HG03342 (cell line): Measurements from ENCODE around the gene ADAMTS14.

Source experiments
- ATAC-seq: cut with Tn5 transposase; IDR thresholded peaks from one replicate; pipeline ENCODE4 v1.9.1; 2021; ENCODE audit warnings: mild to moderate bottlenecking, moderate library complexity; ENCODE audit not compliant: unreplicated experiment

Gene ADAMTS14

DNA sequence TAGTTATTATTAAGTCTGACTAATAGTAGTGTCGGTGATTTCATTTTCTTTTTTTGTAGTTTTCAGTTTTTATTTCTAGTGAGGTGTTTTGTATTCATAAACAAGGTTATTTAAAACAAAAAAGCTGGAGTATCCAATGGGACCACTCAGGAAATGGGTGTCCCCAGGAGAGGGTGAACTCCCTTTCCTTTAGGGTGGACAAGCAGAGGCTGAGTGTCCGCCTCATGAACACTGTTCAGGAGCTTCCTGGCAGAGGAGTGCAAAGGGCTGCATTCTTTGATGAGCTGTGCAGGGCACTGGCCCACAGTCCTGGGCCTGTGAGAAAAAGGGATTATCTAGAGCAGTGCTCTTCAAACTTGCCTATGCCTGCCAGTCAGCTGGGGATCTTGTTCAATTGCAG is 56.0 kb downstream of the ADAMTS14 start:
- ATAC-seq: no peak

- ATAC-seq: no peak
Observed at GRCh38 chr10:70729763-70730357, 57.6 kb downstream of the ADAMTS14 start.

DNA sequence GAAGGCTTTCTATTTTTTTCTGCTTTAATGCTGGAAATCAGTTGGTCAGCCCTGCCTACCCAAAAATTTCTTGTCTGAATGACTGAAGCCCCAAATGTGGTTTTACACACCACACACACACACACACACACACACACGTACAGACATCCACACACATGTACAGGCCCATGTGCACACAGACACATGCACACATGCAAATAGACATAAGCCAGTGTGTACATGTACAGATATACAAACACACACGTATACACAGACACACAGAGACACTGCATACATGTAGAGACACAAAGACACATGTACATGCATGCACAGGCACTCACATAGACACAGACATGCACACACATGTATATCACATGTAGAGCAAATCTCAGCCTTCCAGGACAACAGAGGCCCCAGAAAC is 58.6 kb downstream of the ADAMTS14 start:
- ATAC-seq: no peak

GRCh38 chr10:70732569-70732968 is 60.3 kb downstream of the ADAMTS14 start:
- ATAC-seq: no peak

GRCh38 chr10:70733051-70733450 is 60.7 kb downstream of the ADAMTS14 start:
- no peak for ATAC-seq

DNA sequence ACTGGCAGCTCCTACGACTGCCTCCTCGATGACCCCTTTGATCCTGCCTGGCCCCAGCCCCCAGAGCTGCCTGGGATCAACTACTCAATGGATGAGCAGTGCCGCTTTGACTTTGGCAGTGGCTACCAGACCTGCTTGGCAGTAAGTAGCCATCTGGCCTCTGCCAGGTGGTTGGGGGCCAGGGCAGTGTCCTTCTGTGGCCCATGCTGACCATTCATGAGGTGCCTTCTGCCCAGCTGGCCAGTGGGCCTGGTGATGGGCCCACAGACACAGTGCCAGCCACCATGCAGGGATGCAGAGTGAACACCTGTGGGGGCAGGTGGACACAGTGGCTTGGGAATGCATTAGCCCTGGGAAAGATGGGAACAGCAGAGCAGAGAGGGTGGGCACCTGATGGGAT is 62.9 kb downstream of the ADAMTS14 start:
- no peak for ATAC-seq

DNA sequence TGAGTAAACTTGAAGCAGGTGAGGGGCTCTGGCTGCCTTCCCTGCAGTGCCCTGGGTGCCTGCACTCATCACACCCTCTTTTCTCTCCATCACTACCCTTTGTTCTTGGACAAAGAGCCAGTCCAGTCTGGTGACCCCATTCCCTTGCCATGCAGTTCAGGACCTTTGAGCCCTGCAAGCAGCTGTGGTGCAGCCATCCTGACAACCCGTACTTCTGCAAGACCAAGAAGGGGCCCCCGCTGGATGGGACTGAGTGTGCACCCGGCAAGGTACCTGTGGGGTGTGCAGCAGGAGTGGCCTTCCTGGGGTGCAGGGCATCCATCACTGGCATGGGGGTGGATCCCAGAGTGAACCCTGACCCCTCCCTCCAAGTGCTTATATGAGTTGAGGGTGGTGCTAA is 64.2 kb downstream of the ADAMTS14 start:
- no peak for ATAC-seq

DNA sequence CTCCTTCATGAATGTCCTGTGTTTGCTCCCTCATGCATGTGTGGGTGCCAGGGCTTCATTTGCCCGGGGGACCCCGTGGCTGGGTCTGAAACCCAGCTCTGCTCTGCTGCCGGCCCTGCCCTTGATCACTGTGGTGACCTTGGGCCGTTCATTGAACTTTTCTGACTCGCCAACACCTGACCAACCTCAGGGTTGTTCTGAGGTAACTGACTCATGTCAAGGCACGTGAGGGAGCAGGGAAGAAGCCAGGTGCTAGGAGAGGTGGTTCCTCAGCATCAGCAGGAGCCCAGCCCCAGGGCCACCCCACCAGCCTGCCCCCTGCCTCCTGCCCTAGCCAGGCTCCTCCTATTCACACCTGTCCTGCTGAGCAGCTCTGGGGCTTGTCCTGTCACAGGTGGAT is 64.9 kb downstream of the ADAMTS14 start:
- ATAC-seq: no peak

- ATAC-seq: no peak
Observed at GRCh38 chr10:70738006-70738760, 65.9 kb downstream of the ADAMTS14 start.

DNA sequence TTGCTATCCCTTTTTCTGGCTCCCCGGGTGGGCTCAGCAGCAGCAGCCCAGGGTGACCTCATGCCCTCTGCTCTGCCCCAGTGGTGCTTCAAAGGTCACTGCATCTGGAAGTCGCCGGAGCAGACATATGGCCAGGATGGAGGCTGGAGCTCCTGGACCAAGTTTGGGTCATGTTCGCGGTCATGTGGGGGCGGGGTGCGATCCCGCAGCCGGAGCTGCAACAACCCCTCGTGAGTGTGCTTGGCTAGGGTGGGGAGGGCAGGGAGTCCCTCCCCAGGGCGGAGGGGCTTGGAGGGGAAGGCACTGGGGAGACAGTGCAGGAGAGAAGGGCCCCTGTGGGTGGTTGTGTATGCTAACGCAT is 66.4 kb downstream of the ADAMTS14 start:
- ATAC-seq: no peak

DNA sequence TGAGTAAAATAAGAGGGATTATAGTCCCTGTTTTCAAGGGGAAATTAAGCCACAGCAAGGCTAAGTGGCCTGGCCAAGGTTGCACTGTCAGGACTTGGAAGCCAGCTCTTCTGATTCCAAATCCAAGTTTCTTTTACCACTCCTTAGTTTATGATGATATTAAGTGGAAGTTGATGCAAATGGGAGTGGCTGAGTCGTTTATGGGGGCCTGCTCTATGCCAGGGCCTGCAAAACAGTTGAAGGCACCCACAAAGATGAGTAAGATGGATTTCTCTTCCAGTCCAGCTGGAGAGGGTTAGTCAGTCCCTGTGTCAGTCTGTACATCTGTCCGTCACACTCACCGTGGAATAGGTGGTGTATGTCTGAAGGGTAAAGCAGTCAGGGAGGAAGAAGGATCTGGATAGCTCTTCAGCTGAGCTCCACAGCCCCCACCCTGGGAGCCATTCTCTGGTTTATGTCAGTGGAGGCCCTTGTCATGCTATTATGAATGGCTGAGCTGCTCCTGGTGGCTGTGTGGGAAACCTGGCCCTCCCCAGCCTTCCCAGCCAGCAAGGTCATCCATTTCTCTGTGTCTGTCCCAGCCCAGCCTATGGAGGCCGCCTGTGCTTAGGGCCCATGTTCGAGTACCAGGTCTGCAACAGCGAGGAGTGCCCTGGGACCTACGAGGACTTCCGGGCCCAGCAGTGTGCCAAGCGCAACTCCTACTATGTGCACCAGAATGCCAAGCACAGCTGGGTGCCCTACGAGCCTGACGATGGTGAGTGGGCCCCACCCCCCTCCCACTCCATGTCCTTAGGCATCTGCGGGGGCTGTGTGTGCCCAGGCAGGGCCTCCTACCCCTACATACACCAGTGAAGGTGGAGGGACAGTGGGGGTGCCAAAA is 68.3 kb downstream of the ADAMTS14 start:
- no peak for ATAC-seq

GRCh38 chr10:70742537-70743429 is 70.5 kb downstream of the ADAMTS14 start:
- no peak for ATAC-seq

DNA sequence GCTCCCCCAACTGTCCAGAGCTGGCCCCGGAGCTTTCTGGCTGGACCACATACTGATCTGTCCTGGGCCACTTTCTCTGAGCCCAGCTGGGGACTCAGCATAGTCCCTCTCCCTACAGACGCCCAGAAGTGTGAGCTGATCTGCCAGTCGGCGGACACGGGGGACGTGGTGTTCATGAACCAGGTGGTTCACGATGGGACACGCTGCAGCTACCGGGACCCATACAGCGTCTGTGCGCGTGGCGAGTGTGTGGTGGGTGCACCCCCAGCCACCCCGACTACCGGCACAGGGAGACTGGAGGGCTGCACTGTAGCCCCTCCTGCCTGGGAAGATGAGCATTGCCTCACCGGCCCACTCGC is 71.1 kb downstream of the ADAMTS14 start:
- no peak for ATAC-seq

GRCh38 chr10:70743879-70744278 is 71.6 kb downstream of the ADAMTS14 start:
- no peak for ATAC-seq

DNA sequence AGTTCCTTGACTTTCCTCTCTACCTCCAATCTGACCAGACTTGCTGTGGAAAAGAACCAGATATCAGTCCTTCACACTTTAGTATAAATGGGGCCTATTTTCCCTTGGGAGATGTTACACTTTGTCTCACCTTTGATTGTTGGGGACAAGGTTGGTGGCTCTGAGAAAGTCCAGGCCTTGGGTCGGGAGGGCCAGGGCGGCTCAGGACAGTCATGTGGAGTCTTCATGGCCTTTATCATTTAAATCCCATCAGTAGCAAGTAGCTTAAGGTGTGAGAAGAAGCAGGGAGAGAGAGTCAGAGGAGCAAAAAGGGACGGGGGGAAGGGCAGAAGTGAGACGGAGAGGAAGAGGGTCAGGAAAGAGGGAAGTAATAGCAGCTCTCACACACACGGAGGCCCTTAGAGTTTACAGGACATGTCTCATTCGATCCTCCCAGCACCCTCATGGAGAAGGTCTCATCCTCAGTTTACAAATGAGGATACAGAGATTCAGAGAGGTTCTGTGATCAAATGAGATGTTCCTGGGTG is 72.4 kb downstream of the ADAMTS14 start:
- ATAC-seq: no peak

DNA sequence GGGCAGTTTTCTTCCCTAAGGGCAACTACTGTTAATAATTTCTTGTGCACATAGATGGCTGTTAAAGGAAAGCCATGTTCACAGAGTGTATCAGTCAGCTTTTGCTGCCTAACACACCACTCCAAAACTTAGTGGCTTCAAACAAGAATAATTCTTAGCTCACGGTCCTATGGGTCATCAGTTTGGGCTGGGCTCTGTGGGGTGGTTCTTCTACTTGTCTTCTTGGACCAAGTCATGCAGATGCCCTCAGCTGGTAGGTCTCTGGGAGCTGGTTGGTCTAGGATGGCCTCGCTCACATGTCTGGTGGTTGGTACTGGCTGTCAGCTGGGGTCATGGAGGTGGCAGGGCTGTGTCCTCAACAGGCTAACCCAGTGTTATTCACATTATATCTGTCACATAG is 73.2 kb downstream of the ADAMTS14 start:
- no peak for ATAC-seq

GRCh38 chr10:70747192-70747965 is 75.1 kb downstream of the ADAMTS14 start:
- ATAC-seq: no peak

GRCh38 chr10:70748305-70748704 is 76.0 kb downstream of the ADAMTS14 start:
- ATAC-seq: no peak

DNA sequence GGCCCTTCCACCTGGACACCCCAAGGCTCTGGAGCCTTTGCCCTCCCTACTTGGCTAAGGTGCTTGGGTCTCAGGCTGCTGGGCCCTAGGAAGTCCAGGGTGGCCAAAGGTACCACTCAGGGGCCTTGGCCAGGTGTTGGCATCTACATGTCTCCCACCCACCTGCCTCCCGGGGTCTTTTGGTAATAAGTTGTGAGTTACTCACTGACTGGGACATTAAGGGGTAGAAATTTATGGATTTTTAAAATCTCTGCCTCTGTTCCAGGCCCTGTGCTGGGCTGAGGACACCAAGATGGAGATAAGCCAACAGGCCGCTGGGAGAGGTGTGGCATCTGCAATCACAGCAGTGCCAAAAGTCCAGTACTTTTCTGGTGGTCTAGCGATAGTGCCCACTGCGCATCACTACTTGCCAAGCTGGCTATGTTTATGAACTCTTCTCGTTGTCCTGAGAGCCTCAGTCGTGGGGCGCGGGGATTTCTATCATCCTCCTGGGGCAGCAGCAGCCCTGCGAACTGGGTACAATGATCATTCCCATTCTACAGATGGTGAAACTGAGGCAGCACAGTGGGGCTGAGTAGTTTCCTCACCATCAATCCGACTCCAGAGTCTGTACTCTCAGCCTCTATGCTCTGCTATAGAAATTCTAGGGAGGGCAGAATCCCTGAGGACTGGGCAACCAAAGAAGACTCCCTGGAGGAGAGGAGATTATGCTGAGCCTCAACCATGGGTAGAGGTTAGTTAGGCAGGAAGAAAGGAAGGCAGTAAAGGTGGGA is 76.7 kb downstream of the ADAMTS14 start:
- ATAC-seq: no peak
